Measurements from ENCODE around the gene ROCK2.

GRCh38 chr2:11152591-11152990 lies 191.8 kb downstream of the ROCK2 start:
- TF ChIP-seq CTCF (IDR thresholded peaks at IDR 0.05) (no peak), ZFX (IDR thresholded peaks at IDR 0.05; ENCODE audit: borderline replicate concordance) (no peak)
